ENCODE results near the gene RPS26.

Gene RPS26

GRCh38 chr12:56031987-56032386, 9.7 kb upstream of the RPS26 start:
- Mint-ChIP-seq H3K9me3 (no peaks in the 10 kb centered on the region), H3K36me3 (ENCODE audit: low read depth) (peaks cover 82% of the 10 kb centered on the region), H3K27me3 (ENCODE audit: low read depth) (no peaks in the 10 kb centered on the region)

DNA sequence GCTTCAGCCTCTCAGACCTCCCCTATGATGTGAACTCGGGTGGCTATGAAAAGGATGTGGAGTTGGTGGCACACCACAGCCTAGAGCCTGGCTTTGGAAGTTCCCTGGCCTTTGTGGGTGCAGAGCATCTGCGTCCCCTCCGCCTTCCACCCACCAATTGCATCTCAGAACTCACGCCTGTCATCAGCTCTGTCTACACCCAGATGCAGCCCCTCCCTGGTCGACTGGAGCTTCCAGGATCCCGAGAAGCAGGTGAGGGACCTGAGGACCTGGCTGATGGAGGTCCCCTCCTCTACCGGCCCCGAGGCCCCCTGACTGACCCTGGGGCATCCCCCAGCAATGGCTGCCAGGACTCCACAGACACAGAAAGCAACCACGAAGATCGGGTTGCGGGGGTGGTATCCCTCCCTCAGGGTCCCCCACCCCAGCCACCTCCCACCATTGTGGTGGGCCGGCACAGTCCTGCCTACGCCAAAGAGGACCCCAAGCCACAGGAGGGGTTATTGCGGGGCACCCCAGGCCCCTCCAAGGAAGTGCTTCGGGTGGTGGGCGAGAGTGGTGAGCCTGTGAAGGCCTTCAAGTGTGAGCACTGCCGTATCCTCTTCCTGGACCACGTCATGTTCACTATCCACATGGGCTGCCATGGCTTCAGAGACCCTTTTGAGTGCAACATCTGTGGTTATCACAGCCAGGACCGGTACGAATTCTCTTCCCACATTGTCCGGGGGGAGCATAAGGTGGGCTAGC, 7.0 kb upstream of the RPS26 start:
- Mint-ChIP-seq H3K4me1 (peaks cover 2% of the 10 kb centered on the region), H3K36me3 (ENCODE audit: low read depth) (peaks cover 75% of the 10 kb centered on the region), H3K27me3 (ENCODE audit: low read depth) (no peaks in the 10 kb centered on the region), H3K9me3 (no peaks in the 10 kb centered on the region), H3K27ac (no peak overlapping the region), H3K4me3 (no peak overlapping the region)
- TF ChIP-seq, protein P1, sequence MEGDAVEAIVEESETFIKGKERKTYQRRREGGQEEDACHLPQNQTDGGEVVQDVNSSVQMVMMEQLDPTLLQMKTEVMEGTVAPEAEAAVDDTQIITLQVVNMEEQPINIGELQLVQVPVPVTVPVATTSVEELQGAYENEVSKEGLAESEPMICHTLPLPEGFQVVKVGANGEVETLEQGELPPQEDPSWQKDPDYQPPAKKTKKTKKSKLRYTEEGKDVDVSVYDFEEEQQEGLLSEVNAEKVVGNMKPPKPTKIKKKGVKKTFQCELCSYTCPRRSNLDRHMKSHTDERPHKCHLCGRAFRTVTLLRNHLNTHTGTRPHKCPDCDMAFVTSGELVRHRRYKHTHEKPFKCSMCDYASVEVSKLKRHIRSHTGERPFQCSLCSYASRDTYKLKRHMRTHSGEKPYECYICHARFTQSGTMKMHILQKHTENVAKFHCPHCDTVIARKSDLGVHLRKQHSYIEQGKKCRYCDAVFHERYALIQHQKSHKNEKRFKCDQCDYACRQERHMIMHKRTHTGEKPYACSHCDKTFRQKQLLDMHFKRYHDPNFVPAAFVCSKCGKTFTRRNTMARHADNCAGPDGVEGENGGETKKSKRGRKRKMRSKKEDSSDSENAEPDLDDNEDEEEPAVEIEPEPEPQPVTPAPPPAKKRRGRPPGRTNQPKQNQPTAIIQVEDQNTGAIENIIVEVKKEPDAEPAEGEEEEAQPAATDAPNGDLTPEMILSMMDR (IDR thresholded peaks at IDR 0.05; ENCODE audit: unreplicated experiment in 3 of 3): no peak

More at GRCh38 chr12:56031987-56032386, 9.7 kb upstream of the RPS26 start:
- Mint-ChIP-seq H3K4me1 (peaks cover 14% of the 10 kb centered on the region), H3K27ac (no peak overlapping the region), H3K4me3 (no peak overlapping the region)
- TF ChIP-seq, protein P1 (IDR thresholded peaks at IDR 0.05; ENCODE audit: unreplicated experiment in 3 of 3): no peak

GRCh38 chr12:56037161-56037560, 4.6 kb upstream of the RPS26 start:
- Mint-ChIP-seq H3K4me3 (no peak overlapping the region), H3K9me3 (no peaks in the 10 kb centered on the region), H3K36me3 (ENCODE audit: low read depth) (peaks cover 61% of the 10 kb centered on the region), H3K4me1 (peaks cover 13% of the 10 kb centered on the region), H3K27ac (peak overlapping the region in 1 of 3 experiments; percentile 90), H3K27me3 (ENCODE audit: low read depth) (no peaks in the 10 kb centered on the region)
- TF ChIP-seq, protein P1 (IDR thresholded peaks at IDR 0.05; ENCODE audit: unreplicated experiment in 3 of 3): no peak

GRCh38 chr12:56038022-56038655, 3.6 kb upstream of the RPS26 start:
- H3K36me3 Mint-ChIP-seq (ENCODE audit: low read depth): peaks cover 58% of the 10 kb centered on the region
- H3K4me3 Mint-ChIP-seq: no peak overlapping the region
- peak overlapping the region in 2 of 3 experiments; percentile 35 to 90 for H3K27ac Mint-ChIP-seq
- peaks cover 21% of the 10 kb centered on the region for H3K4me1 Mint-ChIP-seq
- H3K27me3 Mint-ChIP-seq (ENCODE audit: low read depth): no peaks in the 10 kb centered on the region
- no peaks in the 10 kb centered on the region for H3K9me3 Mint-ChIP-seq
- TF ChIP-seq, protein P1 (IDR thresholded peaks at IDR 0.05; ENCODE audit: unreplicated experiment in 3 of 3): no peak

DNA sequence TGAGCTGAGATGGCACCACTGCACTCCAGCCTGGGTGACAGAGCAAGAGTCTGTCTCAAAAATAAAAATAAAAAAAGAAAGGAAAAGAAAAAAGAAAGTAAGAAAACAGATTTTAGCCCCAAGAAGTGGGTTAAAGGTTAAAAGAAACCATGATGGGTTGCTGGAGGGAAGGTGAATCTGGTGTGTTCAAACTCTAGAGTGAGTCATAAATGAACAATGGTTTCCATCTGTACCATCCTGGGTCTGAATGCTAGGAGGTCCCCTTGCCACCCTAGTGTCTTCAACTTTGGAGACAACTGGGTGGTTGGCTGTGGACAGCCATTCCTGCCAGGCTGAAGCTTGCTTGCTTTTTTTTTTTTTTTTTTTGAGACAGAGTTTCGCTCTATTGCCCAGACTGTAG, 1.6 kb upstream of the RPS26 start:
- TF ChIP-seq, protein P1 (IDR thresholded peaks at IDR 0.05; ENCODE audit: unreplicated experiment in 3 of 3): no peak
- Mint-ChIP-seq H3K4me1 (peaks cover 24% of the 10 kb centered on the region), H3K27ac (peak overlapping the region in 2 of 3 experiments; percentile 97 to 98), H3K36me3 (ENCODE audit: low read depth) (peaks cover 60% of the 10 kb centered on the region), H3K4me3 (no peak overlapping the region), H3K9me3 (no peaks in the 10 kb centered on the region), H3K27me3 (ENCODE audit: low read depth) (no peaks in the 10 kb centered on the region)

Data from nephron (organoid).